ENCODE results near the gene TXNRD1. TPM values are rescaled to one million over a fixed set of nuclear protein-coding genes. Genes with fewer than 3 reads are reported as not detected.
"Not testable (repeated sequence)": the region's sequence is repeated elsewhere in the genome, so short reads cannot be mapped to it uniquely, and the experiment has no call there.

The TXNRD1 gene
- total RNA-seq, 4 donors from 2014 or later = 111 to 140 (median 128) TPM

DNA sequence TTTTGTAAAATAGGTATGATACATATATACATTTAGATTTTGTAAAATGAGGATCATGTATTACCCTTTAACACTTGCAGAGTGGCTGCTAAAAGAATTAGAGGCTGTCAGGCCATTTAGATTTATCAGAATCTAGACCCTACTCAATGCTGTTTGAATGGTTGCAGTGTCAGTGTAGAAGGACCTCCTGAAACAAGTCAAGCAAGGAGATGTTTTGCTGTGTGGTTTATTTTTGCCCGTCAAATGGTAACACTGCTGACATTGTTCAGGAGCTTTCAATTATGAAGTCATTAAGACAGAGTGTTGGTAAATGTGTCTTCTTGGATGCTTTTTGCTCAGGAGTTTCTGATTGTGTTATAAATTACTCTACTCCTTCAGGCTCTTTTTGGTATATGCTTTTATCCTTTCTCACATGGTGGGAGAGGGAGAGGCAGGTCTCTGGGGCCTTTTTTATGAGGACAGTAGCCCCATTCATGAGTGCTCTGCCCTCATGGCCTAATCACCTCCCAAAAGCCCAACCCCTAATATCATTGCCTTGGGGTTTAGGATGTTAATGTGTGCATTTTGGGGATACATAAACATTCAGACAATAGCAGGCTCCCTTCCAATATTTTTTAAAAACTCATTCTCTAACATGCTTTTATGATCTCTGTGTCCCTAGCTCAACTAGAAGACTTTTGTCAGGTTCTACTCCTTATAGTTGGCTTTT is 104.5 kb downstream of the TXNRD1 start:
- TF ChIP-seq, protein P1, sequence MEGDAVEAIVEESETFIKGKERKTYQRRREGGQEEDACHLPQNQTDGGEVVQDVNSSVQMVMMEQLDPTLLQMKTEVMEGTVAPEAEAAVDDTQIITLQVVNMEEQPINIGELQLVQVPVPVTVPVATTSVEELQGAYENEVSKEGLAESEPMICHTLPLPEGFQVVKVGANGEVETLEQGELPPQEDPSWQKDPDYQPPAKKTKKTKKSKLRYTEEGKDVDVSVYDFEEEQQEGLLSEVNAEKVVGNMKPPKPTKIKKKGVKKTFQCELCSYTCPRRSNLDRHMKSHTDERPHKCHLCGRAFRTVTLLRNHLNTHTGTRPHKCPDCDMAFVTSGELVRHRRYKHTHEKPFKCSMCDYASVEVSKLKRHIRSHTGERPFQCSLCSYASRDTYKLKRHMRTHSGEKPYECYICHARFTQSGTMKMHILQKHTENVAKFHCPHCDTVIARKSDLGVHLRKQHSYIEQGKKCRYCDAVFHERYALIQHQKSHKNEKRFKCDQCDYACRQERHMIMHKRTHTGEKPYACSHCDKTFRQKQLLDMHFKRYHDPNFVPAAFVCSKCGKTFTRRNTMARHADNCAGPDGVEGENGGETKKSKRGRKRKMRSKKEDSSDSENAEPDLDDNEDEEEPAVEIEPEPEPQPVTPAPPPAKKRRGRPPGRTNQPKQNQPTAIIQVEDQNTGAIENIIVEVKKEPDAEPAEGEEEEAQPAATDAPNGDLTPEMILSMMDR (IDR thresholded peaks at IDR 0.05) = no peak
- no peak for TF ChIP-seq POLR2A (IDR thresholded peaks at IDR 0.05)
- 26 to 30% methylated on average over 1 of the region's 1 CpG for WGBS, 2 donors

DNA sequence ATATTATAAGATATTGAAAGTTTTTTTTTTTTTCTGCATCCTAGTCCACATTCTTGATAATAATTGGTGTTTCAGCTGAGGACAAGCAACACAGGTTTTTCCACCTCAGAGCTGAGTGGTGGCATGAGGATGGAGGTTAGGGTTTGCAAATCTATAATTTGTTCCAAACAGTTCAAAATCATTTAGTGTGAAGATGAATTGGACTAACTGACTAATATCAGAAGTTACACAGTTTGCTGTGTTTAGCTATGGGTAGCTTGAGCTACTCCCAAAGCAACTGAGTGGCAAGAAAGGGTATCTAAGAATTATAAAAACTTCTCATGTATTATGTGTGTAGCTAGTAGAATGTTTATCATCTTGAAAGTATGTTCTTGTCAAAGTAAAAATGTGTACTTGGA is 105.0 kb downstream of the TXNRD1 start:
- no peak for DNase-seq (ENCODE audit: low spot score in 2 of 2)
- H3K4me1 ChIP-seq = peaks cover 0 to 4% (median 0%) of the 10 kb centered on the region in 4 donors
- peaks cover 2 to 84% (median 17%) of the 10 kb centered on the region in 3 donors for H3K36me3 ChIP-seq
- TF ChIP-seq, protein P1 (IDR thresholded peaks at IDR 0.05) = no peak
- TF ChIP-seq EP300 (IDR thresholded peaks at IDR 0.05) = no peak
- no peak for TF ChIP-seq POLR2A (IDR thresholded peaks at IDR 0.05)
- no peak overlapping the region for H3K4me3 ChIP-seq
- no peaks in the 10 kb centered on the region for H3K27me3 ChIP-seq
- no peak overlapping the region for H3K27ac ChIP-seq
- H3K9me3 ChIP-seq = no peaks in the 10 kb centered on the region

More for the DNA sequence above, 104.5 kb downstream of the TXNRD1 start:
- no peak overlapping the region for H3K27ac ChIP-seq
- H3K4me1 ChIP-seq = peaks cover 0 to 4% (median 0%) of the 10 kb centered on the region in 4 donors
- H3K36me3 ChIP-seq = peaks cover 4 to 84% (median 17%) of the 10 kb centered on the region in 3 donors
- no peaks in the 10 kb centered on the region for H3K9me3 ChIP-seq
- H3K4me3 ChIP-seq = no peak overlapping the region
- DNase-seq (ENCODE audit: low spot score in 2 of 2) = no peak
- no peaks in the 10 kb centered on the region for H3K27me3 ChIP-seq

DNA sequence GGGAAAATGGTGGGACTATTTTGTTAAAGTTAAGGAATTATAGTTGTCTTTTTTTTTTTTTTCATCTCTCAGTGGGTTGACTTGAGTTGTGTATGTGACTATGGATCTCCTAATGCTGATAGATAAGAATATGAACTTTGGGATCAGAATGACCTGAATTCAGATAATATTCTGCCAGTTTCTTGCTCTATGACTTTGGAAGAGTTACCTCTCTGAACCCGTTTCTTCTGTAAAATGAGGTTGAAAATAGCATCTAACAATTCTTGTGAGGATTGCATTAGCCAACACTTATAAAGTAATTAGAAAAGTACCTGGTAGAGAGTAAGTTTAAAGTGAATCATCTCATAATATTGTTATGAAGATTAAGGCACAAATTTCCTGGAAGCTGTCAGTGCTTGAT is 106.4 kb downstream of the TXNRD1 start:
- DNase-seq (ENCODE audit: low spot score in 2 of 2) = no peak
- Histone ChIP-seq H3K27ac (no peak overlapping the region), H3K36me3 (peaks cover 2 to 84% (median 27%) of the 10 kb centered on the region in 3 donors), H3K4me1 (peaks cover 0 to 4% (median 0%) of the 10 kb centered on the region in 4 donors), H3K27me3 (no peaks in the 10 kb centered on the region), H3K4me3 (no peak overlapping the region), H3K9me3 (no peaks in the 10 kb centered on the region)
- TF ChIP-seq EP300 (IDR thresholded peaks at IDR 0.05) = no peak
- WGBS, 2 donors = 95 to 98% methylated on average over 1 of the region's 1 CpG

DNA sequence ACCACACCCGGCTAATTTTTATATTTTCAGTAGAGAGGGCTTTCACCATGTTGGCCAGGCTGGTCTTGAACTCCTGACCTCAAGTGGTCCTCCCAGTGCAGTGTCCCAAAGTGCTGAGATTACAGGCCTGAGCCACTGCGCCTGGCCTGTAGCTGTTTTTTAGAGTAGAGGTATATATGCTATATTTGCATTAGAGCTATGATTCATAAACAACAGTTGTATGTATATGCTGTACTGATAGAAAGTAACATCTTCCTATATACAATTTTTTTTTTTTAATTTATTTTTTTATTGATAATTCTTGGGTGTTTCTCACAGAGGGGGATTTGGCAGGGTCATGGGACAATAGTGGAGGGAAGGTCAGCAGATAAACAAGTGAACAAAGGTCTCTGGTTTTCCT is 107.0 kb downstream of the TXNRD1 start:
- not testable (repeated sequence) for H3K9me3 ChIP-seq; DNase-seq (ENCODE audit: low spot score in 2 of 2); H3K27me3 ChIP-seq; H3K4me3 ChIP-seq; H3K27ac ChIP-seq; H3K4me1 ChIP-seq
- 98 to 100% methylated on average over 2 of the region's 2 CpGs for WGBS, 2 donors
- peaks cover 2 to 87% (median 33%) of the 10 kb centered on the region in 3 donors for H3K36me3 ChIP-seq

DNA sequence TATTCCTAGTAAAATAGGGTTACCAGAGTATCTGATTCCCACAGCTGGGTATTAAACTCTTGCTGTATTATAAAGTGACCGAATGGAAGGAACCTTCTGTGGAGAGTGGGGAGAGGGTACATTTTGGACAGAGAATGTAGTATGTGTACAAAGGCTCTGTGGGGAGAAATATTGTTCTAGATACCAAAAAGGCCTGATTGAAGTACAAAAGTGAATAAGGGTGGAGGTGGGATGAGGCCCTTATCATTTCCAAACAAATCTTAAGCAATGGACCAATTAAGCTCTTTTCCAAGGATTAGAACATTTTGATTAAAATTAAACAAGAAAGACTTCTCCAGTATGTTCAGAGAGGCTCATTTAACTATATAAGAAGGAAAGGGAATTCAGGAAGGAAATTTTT is 108.3 kb downstream of the TXNRD1 start:
- no peak overlapping the region for H3K4me3 ChIP-seq
- H3K9me3 ChIP-seq = no peaks in the 10 kb centered on the region
- H3K27me3 ChIP-seq = no peaks in the 10 kb centered on the region
- H3K27ac ChIP-seq = no peak overlapping the region
- no peak for DNase-seq (ENCODE audit: low spot score in 2 of 2)
- peaks cover 0 to 89% (median 38%) of the 10 kb centered on the region in 3 donors for H3K36me3 ChIP-seq
- WGBS, 2 donors = 100% methylated on average over 1 of the region's 1 CpG
- TF ChIP-seq, protein P1 (IDR thresholded peaks at IDR 0.05) = no peak
- TF ChIP-seq EP300 (IDR thresholded peaks at IDR 0.05) = no peak
- TF ChIP-seq POLR2A (IDR thresholded peaks at IDR 0.05) = no peak
- H3K4me1 ChIP-seq = peaks cover 0 to 4% (median 0%) of the 10 kb centered on the region in 4 donors

DNA sequence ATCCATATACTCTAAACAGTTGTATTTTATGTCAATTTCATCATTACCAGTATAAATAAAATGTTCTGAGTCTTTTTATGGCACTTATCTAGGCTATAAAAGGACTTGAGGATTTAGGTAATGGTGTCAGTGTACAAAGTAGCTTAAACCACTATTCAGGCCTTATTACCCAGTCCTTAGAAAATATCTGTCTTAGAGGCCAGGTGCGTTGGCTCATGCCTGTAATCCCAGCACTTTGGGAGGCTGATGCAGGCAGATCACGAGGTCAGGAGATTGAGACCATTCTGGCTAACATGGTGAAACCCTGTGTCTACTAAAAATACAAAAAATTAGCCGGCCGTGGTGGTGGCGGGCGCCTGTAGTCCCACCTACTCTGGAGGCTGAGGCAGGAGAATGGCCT is 112.7 kb downstream of the TXNRD1 start:
- peaks cover 0 to 81% (median 22%) of the 10 kb centered on the region in 3 donors for H3K36me3 ChIP-seq
- not testable (repeated sequence) for H3K9me3 ChIP-seq; H3K4me3 ChIP-seq; H3K4me1 ChIP-seq; H3K27me3 ChIP-seq; DNase-seq (ENCODE audit: low spot score in 2 of 2); H3K27ac ChIP-seq
- WGBS, 2 donors = 92 to 93% methylated on average over 6 of the region's 6 CpGs
